ENCODE data around the gene BCAS1. TPM values are rescaled to one million over a fixed set of nuclear protein-coding genes. Genes with fewer than 3 reads are reported as not detected.

BCAS1 gene
- polyA plus RNA-seq, 12 donors, result 3.5 to 14.6 (median 5.7) TPM; not detected in 1

- no peak for DNase-seq
Observed at GRCh38 chr20:53905019-53905819, 165.2 kb downstream of the BCAS1 start.

- no peak for DNase-seq
Observed at GRCh38 chr20:53904261-53904660, 166.1 kb downstream of the BCAS1 start.

GRCh38 chr20:53903652-53903987 is 166.8 kb downstream of the BCAS1 start:
- no peak for DNase-seq

- no peak for DNase-seq
Observed at GRCh38 chr20:53902968-53903651, 167.3 kb downstream of the BCAS1 start.

- DNase-seq, result no peak
Observed at GRCh38 chr20:53901497-53902096, 168.8 kb downstream of the BCAS1 start.

- no peak for DNase-seq
Observed at GRCh38 chr20:53901064-53901463, 169.3 kb downstream of the BCAS1 start.

GRCh38 chr20:53900380-53900999 is 169.9 kb downstream of the BCAS1 start:
- peak; percentile 83 for DNase-seq

- DNase-seq, result no peak
Observed at GRCh38 chr20:53899351-53900167, 170.8 kb downstream of the BCAS1 start.

GRCh38 chr20:53898556-53898931 is 171.8 kb downstream of the BCAS1 start:
- DNase-seq, result no peak

GRCh38 chr20:53897884-53898555 is 172.4 kb downstream of the BCAS1 start:
- DNase-seq, result no peak

- no peak for DNase-seq
Observed at GRCh38 chr20:53896647-53897046, 173.7 kb downstream of the BCAS1 start.

GRCh38 chr20:53896041-53896440 is 174.4 kb downstream of the BCAS1 start:
- no peak for DNase-seq

- no peak for DNase-seq
Observed at GRCh38 chr20:53895385-53895755, 175.0 kb downstream of the BCAS1 start.

- DNase-seq, result no peak
Observed at GRCh38 chr20:53894707-53895384, 175.5 kb downstream of the BCAS1 start.

Other genes with a start within 250 kb of the BCAS1 start
- gene CYP24A1, start 103.4 kb upstream of the BCAS1 start, polyA plus RNA-seq (ENCODE audit: insufficient read length in 12 of 12), result 10 to 100 TPM in 1 of 12 donors, 1 to 10 TPM in 4, under 1 TPM in 6, not detected in 1; 0.22 to 12.7 (median 0.84) TPM
- gene PFDN4, start 137.5 kb upstream of the BCAS1 start, polyA plus RNA-seq (ENCODE audit: insufficient read length in 12 of 12), result 10 to 100 TPM in 11 of 12 donors, not detected in 1; 53.1 to 77.5 (median 64.4) TPM

Measured in muscle of arm (tissue), 12 donors.